ENCODE measurements around the gene ZNF672. TPM values are rescaled to one million over a fixed set of nuclear protein-coding genes. Genes with fewer than 3 reads are reported as not detected.

ZNF672 gene
- total and polyA plus RNA-seq, 2 of the 4 experiments (the other 2 are of a cell fraction) = 6.6 to 12.6 TPM

- in situ Hi-C loops (cut with MboI; ENCODE audit: low sequenced_read_pairs) = no loop called here
- POLR2A ChIA-PET (ENCODE audit: unreplicated experiment) = no interaction called here
- CTCF ChIA-PET = no interaction called here
These were observed 10.6 kb downstream of the ZNF672 start for GRCh38 chr1:248848602-248849001.

More at GRCh38 chr1:248848602-248849001, 10.6 kb downstream of the ZNF672 start:
- no peak for ATAC-seq (ENCODE audit: low read depth)
- Histone ChIP-seq H3K56ac (ENCODE audit: extremely low read depth, insufficient read depth, low read length) (no peak overlapping the region), H3K36me3 (ENCODE audit: control insufficient read depth, insufficient read depth, low read length) (peaks cover 58% of the 10 kb centered on the region), H2BK20ac (ENCODE audit: low read depth, low read length) (no peak overlapping the region), H3K18ac (ENCODE audit: low read depth, low read length) (no peak overlapping the region), H3K79me1 (ENCODE audit: low read depth in 1 of 2, low read length in 2 of 2) (peaks cover 19% of the 10 kb centered on the region in 2 experiments), H3K27me3 (ENCODE audit: control insufficient read depth, insufficient read depth, low read length) (no peaks in the 10 kb centered on the region), H3K27ac (ENCODE audit: insufficient read depth, low read length) (no peak overlapping the region), H3K4me2 (ENCODE audit: low read depth, low read length) (no peak overlapping the region), H2BK5ac (ENCODE audit: low read depth, low read length, poor library complexity, severe bottlenecking) (no peak overlapping the region), H2AFZ (replicated peaks; ENCODE audit: low read length, poor library complexity) (no peak overlapping the region), H3K9me3 (ENCODE audit: control insufficient read depth, insufficient read depth, low read length) (no peaks in the 10 kb centered on the region), H4K91ac (ENCODE audit: insufficient read depth, low read depth, low read length) (no peak overlapping the region), H3K14ac (replicated peaks; ENCODE audit: low read depth, low read length) (no peak overlapping the region), H4K20me1 (ENCODE audit: insufficient read depth, low read length) (no peaks in the 10 kb centered on the region; the same call in 1 of the 2 replicates), H2AK9ac (replicated peaks; ENCODE audit: low read depth, low read length, poor library complexity) (no peak overlapping the region), H3K9ac (ENCODE audit: low read depth, low read length) (no peak overlapping the region), H3K4ac (ENCODE audit: low read depth, low read length) (no peak overlapping the region), H3K4me1 (ENCODE audit: control insufficient read depth, insufficient read depth, low read length) (no peaks in the 10 kb centered on the region), H2BK120ac (ENCODE audit: low read depth, low read length) (no peak overlapping the region), H4K5ac (ENCODE audit: low read depth, low read length) (no peak overlapping the region), H3K23ac (ENCODE audit: low read depth, low read length) (no peak overlapping the region), H4K8ac (ENCODE audit: low read depth in 2 of 2, low read length in 2 of 2) (no peak overlapping the region), H2AK5ac (ENCODE audit: low read depth, low read length) (no peak overlapping the region), H3K4me3 (ENCODE audit: insufficient read depth, low read depth, low read length) (no peak overlapping the region), H3K9me1 (ENCODE audit: insufficient read depth, low read length) (peaks cover 10% of the 10 kb centered on the region; the same call in 1 of the 2 replicates), H2BK15ac (ENCODE audit: low read depth, low read length) (no peak overlapping the region)
- 100% methylated on average over 1 of the region's 8 CpGs; no CpG with 5 or more reads in 1 of the 2 experiments for WGBS, 2 experiments (ENCODE audit: extremely low coverage in 2 of 2, insufficient read length in 1 of 2)
- TF ChIP-seq ELK1 (IDR thresholded peaks at IDR 0.05; ENCODE audit: borderline replicate concordance, low read depth, low read length) = no peak
- no peak for TF ChIP-seq USF2 (IDR thresholded peaks at IDR 0.05; ENCODE audit: low read depth, low read length)
- no TSS peak for BruUV-seq (replicated peaks)
- intact Hi-C loops (cut with micrococcal nuclease) (no loop called here), dilution Hi-C loops (cut with HindIII; ENCODE audit: low sequenced_read_pairs, unreplicated experiment) (no loop called here)
- DNase-seq = no peak

All from IMR-90 (cell line).